Measurements from ENCODE around the gene KLK15.

GRCh38 chr19:50842130-50842529 is 8.8 kb upstream of the KLK15 start:
- TF ChIP-seq, protein P1, sequence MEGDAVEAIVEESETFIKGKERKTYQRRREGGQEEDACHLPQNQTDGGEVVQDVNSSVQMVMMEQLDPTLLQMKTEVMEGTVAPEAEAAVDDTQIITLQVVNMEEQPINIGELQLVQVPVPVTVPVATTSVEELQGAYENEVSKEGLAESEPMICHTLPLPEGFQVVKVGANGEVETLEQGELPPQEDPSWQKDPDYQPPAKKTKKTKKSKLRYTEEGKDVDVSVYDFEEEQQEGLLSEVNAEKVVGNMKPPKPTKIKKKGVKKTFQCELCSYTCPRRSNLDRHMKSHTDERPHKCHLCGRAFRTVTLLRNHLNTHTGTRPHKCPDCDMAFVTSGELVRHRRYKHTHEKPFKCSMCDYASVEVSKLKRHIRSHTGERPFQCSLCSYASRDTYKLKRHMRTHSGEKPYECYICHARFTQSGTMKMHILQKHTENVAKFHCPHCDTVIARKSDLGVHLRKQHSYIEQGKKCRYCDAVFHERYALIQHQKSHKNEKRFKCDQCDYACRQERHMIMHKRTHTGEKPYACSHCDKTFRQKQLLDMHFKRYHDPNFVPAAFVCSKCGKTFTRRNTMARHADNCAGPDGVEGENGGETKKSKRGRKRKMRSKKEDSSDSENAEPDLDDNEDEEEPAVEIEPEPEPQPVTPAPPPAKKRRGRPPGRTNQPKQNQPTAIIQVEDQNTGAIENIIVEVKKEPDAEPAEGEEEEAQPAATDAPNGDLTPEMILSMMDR (IDR thresholded peaks at IDR 0.05) = no peak
- no peak for TF ChIP-seq EP300 (IDR thresholded peaks at IDR 0.05)
- TF ChIP-seq POLR2A (IDR thresholded peaks at IDR 0.05; ENCODE audit: low read depth) = no peak

Data from esophagus muscularis mucosa (tissue), 4 donors.